Neural progenitor cell (in vitro differentiated cells): Measurements from ENCODE around the gene ZNF524.

ENCODE experiments used
- CTCF ChIP-seq: fragments of 200-600 bp; sonication (generic); IDR thresholded peaks from 2 replicates; pipeline ENCODE4 v1.5.1; 2017; ENCODE audit warnings: antibody characterized with exemption, mild to moderate bottlenecking
- EZH2 ChIP-seq: fragments of 200-600 bp; sonication (generic); IDR thresholded peaks from 2 replicates; pipeline ENCODE4 v1.6.1; 2017; ENCODE audit warnings: antibody characterized with exemption, mild to moderate bottlenecking, moderate library complexity

GRCh38 chr19:55563261-55563690, 36.8 kb upstream of the ZNF524 start:
- TF ChIP-seq CTCF (no peak), EZH2 (no peak)
